ENCODE results near the gene SLC18A3.

DNA sequence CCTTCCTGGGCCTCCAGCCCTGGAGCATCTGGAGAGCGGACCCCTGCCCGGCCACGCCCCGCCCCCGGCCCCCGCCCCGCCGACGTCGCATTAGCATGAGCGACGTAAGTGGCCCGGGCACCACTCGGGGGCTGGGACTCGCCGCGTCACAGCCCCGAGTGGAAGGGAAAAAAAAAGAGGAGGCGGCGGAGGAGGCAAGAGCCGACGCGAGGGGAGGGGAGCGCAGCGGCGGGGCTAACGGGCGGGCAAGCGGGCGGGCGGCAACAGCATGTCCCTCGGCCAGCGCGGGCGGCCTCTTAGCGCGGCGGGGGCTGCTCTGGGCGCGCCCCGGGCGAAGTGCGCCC, at the start of gene SLC18A3:
- TF ChIP-seq, protein P1, sequence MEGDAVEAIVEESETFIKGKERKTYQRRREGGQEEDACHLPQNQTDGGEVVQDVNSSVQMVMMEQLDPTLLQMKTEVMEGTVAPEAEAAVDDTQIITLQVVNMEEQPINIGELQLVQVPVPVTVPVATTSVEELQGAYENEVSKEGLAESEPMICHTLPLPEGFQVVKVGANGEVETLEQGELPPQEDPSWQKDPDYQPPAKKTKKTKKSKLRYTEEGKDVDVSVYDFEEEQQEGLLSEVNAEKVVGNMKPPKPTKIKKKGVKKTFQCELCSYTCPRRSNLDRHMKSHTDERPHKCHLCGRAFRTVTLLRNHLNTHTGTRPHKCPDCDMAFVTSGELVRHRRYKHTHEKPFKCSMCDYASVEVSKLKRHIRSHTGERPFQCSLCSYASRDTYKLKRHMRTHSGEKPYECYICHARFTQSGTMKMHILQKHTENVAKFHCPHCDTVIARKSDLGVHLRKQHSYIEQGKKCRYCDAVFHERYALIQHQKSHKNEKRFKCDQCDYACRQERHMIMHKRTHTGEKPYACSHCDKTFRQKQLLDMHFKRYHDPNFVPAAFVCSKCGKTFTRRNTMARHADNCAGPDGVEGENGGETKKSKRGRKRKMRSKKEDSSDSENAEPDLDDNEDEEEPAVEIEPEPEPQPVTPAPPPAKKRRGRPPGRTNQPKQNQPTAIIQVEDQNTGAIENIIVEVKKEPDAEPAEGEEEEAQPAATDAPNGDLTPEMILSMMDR (IDR thresholded peaks at IDR 0.05; ENCODE audit: low read length): no peak
- no peak for TF ChIP-seq EZH2 (IDR thresholded peaks at IDR 0.05; ENCODE audit: borderline replicate concordance, low read length)
